ENCODE measurements around the gene UGGT2.
"Not testable (repeated sequence)": the region's sequence is repeated elsewhere in the genome, so short reads cannot be mapped to it uniquely, and the experiment has no call there.

The UGGT2 gene

GRCh38 chr13:96086736-96087135 is 33.5 kb upstream of the UGGT2 start:
- TF ChIP-seq SPI1 (IDR thresholded peaks at IDR 0.05; ENCODE audit: low read depth, low read length) (no peak), TAF1 (IDR thresholded peaks at IDR 0.05; ENCODE audit: low read depth, low read length) (no peak), POLR2A (IDR thresholded peaks at IDR 0.05; ENCODE audit: low read depth, low read length) (no peak), POLR2AphosphoS5 (IDR thresholded peaks at IDR 0.05; ENCODE audit: low read depth, low read length) (no peak), POU2F2 (IDR thresholded peaks at IDR 0.05; ENCODE audit: low read depth, low read length) (no peak), PAX5 (IDR thresholded peaks at IDR 0.05; ENCODE audit: insufficient read depth, low read length, severe bottlenecking) (no peak)
- DNase-seq (ENCODE audit: insufficient read length, low spot score): no peak
- no peak for FAIRE-seq

- no peak for FAIRE-seq
- TF ChIP-seq POLR2A (IDR thresholded peaks at IDR 0.05; ENCODE audit: low read depth, low read length) (no peak), TAF1 (IDR thresholded peaks at IDR 0.05; ENCODE audit: low read depth, low read length) (no peak), POLR2AphosphoS5 (IDR thresholded peaks at IDR 0.05; ENCODE audit: low read depth, low read length) (no peak), PAX5 (IDR thresholded peaks at IDR 0.05; ENCODE audit: insufficient read depth, low read length, severe bottlenecking) (no peak), SPI1 (IDR thresholded peaks at IDR 0.05; ENCODE audit: low read depth, low read length) (no peak), POU2F2 (IDR thresholded peaks at IDR 0.05; ENCODE audit: low read depth, low read length) (no peak)
These were observed 29.4 kb upstream of the UGGT2 start for GRCh38 chr13:96082640-96083039.

GRCh38 chr13:96081888-96082287 is 28.7 kb upstream of the UGGT2 start:
- FAIRE-seq (no peak), DNase-seq (ENCODE audit: insufficient read length, low spot score) (no peak)
- no peak for TF ChIP-seq SPI1 (IDR thresholded peaks at IDR 0.05; ENCODE audit: low read depth, low read length)
- no peak for TF ChIP-seq POU2F2 (IDR thresholded peaks at IDR 0.05; ENCODE audit: low read depth, low read length)
- no peak for TF ChIP-seq TAF1 (IDR thresholded peaks at IDR 0.05; ENCODE audit: low read depth, low read length)
- no peak for TF ChIP-seq POLR2AphosphoS5 (IDR thresholded peaks at IDR 0.05; ENCODE audit: low read depth, low read length)
- TF ChIP-seq POLR2A (IDR thresholded peaks at IDR 0.05; ENCODE audit: low read depth, low read length): no peak
- no peak for TF ChIP-seq PAX5 (IDR thresholded peaks at IDR 0.05; ENCODE audit: insufficient read depth, low read length, severe bottlenecking)

More at GRCh38 chr13:96082640-96083039, 29.4 kb upstream of the UGGT2 start:
- no peak for DNase-seq (ENCODE audit: insufficient read length, low spot score)

- no peak for DNase-seq (ENCODE audit: insufficient read length, low spot score)
- TF ChIP-seq TAF1 (IDR thresholded peaks at IDR 0.05; ENCODE audit: low read depth, low read length) (no peak), POLR2A (IDR thresholded peaks at IDR 0.05; ENCODE audit: low read depth, low read length) (no peak), POLR2AphosphoS5 (IDR thresholded peaks at IDR 0.05; ENCODE audit: low read depth, low read length) (no peak), SPI1 (IDR thresholded peaks at IDR 0.05; ENCODE audit: low read depth, low read length) (no peak), POU2F2 (IDR thresholded peaks at IDR 0.05; ENCODE audit: low read depth, low read length) (no peak), PAX5 (IDR thresholded peaks at IDR 0.05; ENCODE audit: insufficient read depth, low read length, severe bottlenecking) (no peak)
- no peak for FAIRE-seq
These were observed 27.5 kb upstream of the UGGT2 start for GRCh38 chr13:96080676-96081075.

- FAIRE-seq (peak; percentile 62), DNase-seq (ENCODE audit: insufficient read length, low spot score) (no peak)
- TF ChIP-seq POLR2AphosphoS5 (IDR thresholded peaks at IDR 0.05; ENCODE audit: low read depth, low read length): no peak
These were observed 22.8 kb upstream of the UGGT2 start for GRCh38 chr13:96075953-96076543.

GRCh38 chr13:96072392-96072791 is 19.2 kb upstream of the UGGT2 start:
- no peak for TF ChIP-seq POLR2A (IDR thresholded peaks at IDR 0.05; ENCODE audit: low read depth, low read length)
- no peak for TF ChIP-seq POLR2AphosphoS5 (IDR thresholded peaks at IDR 0.05; ENCODE audit: low read depth, low read length)
- TF ChIP-seq SPI1 (IDR thresholded peaks at IDR 0.05; ENCODE audit: low read depth, low read length): no peak
- no peak for TF ChIP-seq TAF1 (IDR thresholded peaks at IDR 0.05; ENCODE audit: low read depth, low read length)
- TF ChIP-seq PAX5 (IDR thresholded peaks at IDR 0.05; ENCODE audit: insufficient read depth, low read length, severe bottlenecking): no peak
- no peak for TF ChIP-seq POU2F2 (IDR thresholded peaks at IDR 0.05; ENCODE audit: low read depth, low read length)
- FAIRE-seq (no peak), DNase-seq (ENCODE audit: insufficient read length, low spot score) (no peak)

GRCh38 chr13:96071504-96071903 is 18.3 kb upstream of the UGGT2 start:
- TF ChIP-seq SPI1 (IDR thresholded peaks at IDR 0.05; ENCODE audit: low read depth, low read length) (no peak), POLR2AphosphoS5 (IDR thresholded peaks at IDR 0.05; ENCODE audit: low read depth, low read length) (no peak), POU2F2 (IDR thresholded peaks at IDR 0.05; ENCODE audit: low read depth, low read length) (no peak), TAF1 (IDR thresholded peaks at IDR 0.05; ENCODE audit: low read depth, low read length) (no peak), POLR2A (IDR thresholded peaks at IDR 0.05; ENCODE audit: low read depth, low read length) (no peak), PAX5 (IDR thresholded peaks at IDR 0.05; ENCODE audit: insufficient read depth, low read length, severe bottlenecking) (no peak)
- no peak for DNase-seq (ENCODE audit: insufficient read length, low spot score)
- FAIRE-seq: no peak

- DNase-seq (ENCODE audit: insufficient read length, low spot score): no peak
- no peak for FAIRE-seq
- TF ChIP-seq POLR2AphosphoS5 (IDR thresholded peaks at IDR 0.05; ENCODE audit: low read depth, low read length) (no peak), TAF1 (IDR thresholded peaks at IDR 0.05; ENCODE audit: low read depth, low read length) (no peak), POU2F2 (IDR thresholded peaks at IDR 0.05; ENCODE audit: low read depth, low read length) (no peak), SPI1 (IDR thresholded peaks at IDR 0.05; ENCODE audit: low read depth, low read length) (no peak), POLR2A (IDR thresholded peaks at IDR 0.05; ENCODE audit: low read depth, low read length) (no peak), PAX5 (IDR thresholded peaks at IDR 0.05; ENCODE audit: insufficient read depth, low read length, severe bottlenecking) (no peak)
These were observed 15.5 kb upstream of the UGGT2 start for GRCh38 chr13:96068729-96069128.

GRCh38 chr13:96065849-96066248 is 12.6 kb upstream of the UGGT2 start:
- DNase-seq (ENCODE audit: insufficient read length, low spot score) (no peak), FAIRE-seq (no peak)
- TF ChIP-seq POU2F2 (IDR thresholded peaks at IDR 0.05; ENCODE audit: low read depth, low read length) (no peak), SPI1 (IDR thresholded peaks at IDR 0.05; ENCODE audit: low read depth, low read length) (no peak), TAF1 (IDR thresholded peaks at IDR 0.05; ENCODE audit: low read depth, low read length) (no peak), POLR2A (IDR thresholded peaks at IDR 0.05; ENCODE audit: low read depth, low read length) (no peak), PAX5 (IDR thresholded peaks at IDR 0.05; ENCODE audit: insufficient read depth, low read length, severe bottlenecking) (no peak), POLR2AphosphoS5 (IDR thresholded peaks at IDR 0.05; ENCODE audit: low read depth, low read length) (no peak)

GRCh38 chr13:96052656-96053002 is 572 bp downstream of the UGGT2 start:
- DNase-seq (ENCODE audit: insufficient read length, low spot score) (peak; percentile 22), FAIRE-seq (peak; percentile 60)
- TF ChIP-seq SPI1 (IDR thresholded peaks at IDR 0.05; ENCODE audit: low read depth, low read length) (peak; percentile 7; the same call in 1 of the 2 replicates), POU2F2 (IDR thresholded peaks at IDR 0.05; ENCODE audit: low read depth, low read length) (no peak), TAF1 (IDR thresholded peaks at IDR 0.05; ENCODE audit: low read depth, low read length) (no peak), POLR2AphosphoS5 (IDR thresholded peaks at IDR 0.05; ENCODE audit: low read depth, low read length) (no peak)

GRCh38 chr13:96051946-96052345 is 1.3 kb downstream of the UGGT2 start:
- FAIRE-seq: not testable (repeated sequence)

GRCh38 chr13:96051491-96051890 is 1.7 kb downstream of the UGGT2 start:
- DNase-seq (ENCODE audit: insufficient read length, low spot score); FAIRE-seq: not testable (repeated sequence)

More at GRCh38 chr13:96051946-96052345, 1.3 kb downstream of the UGGT2 start:
- not testable (repeated sequence) for DNase-seq (ENCODE audit: insufficient read length, low spot score)

- not testable (repeated sequence) for DNase-seq (ENCODE audit: insufficient read length, low spot score); FAIRE-seq
These were observed 2.2 kb downstream of the UGGT2 start for GRCh38 chr13:96050955-96051354.

GRCh38 chr13:96046449-96047126 is 6.6 kb downstream of the UGGT2 start:
- not testable (repeated sequence) for DNase-seq (ENCODE audit: insufficient read length, low spot score); FAIRE-seq
